WTC11 (cell line): ENCODE measurements around the gene GRM8. TPM values are rescaled to one million over a fixed set of nuclear protein-coding genes. Genes with fewer than 3 reads are reported as not detected.

ENCODE experiments used
- ATAC-seq: fragments of 200-7000 bp; cut with Tn5 transposase; 2 replicates; pipeline ENCODE4 v1.10.0; 2021; ENCODE audit warnings: mild to moderate bottlenecking, moderate library complexity
- CTCF ChIA-PET: fragments of 300-600 bp; sonication (Branson Sonifier 250); formaldehyde crosslinking; loops from one replicate; lab custom pipeline; 2021; ENCODE audit warnings: antibody characterized with exemption; lab: Charles Lee
- POLR2A ChIA-PET: fragments of 350-600 bp; sonication (Branson Sonifier 250); formaldehyde crosslinking; loops from one replicate; lab custom pipeline; 2021; ENCODE audit warnings: antibody characterized with exemption; lab: Charles Lee
- DNase-seq: peaks from one replicate; pipeline ENCODE4 v3.0.0; 2021; ENCODE audit warnings: low spot score
- H3K27ac Mint-ChIP-seq: 2 replicates; pipeline ENCODE4 v1.8.0; 2021; ENCODE audit warnings: mixed read lengths
- H3K27me3 Mint-ChIP-seq: 2 replicates; pipeline ENCODE4 v1.8.0; 2021; ENCODE audit warnings: low read depth, mild to moderate bottlenecking, moderate library complexity, mixed read lengths
- H3K36me3 Mint-ChIP-seq: 2 replicates; pipeline ENCODE4 v1.8.0; 2021; ENCODE audit warnings: mixed read lengths
- H3K4me1 Mint-ChIP-seq: 2 replicates; pipeline ENCODE4 v1.8.0; 2022; ENCODE audit warnings: mixed read lengths
- H3K4me3 Mint-ChIP-seq: 2 replicates; pipeline ENCODE4 v1.8.0; 2021; ENCODE audit warnings: mild to moderate bottlenecking, moderate library complexity, mixed read lengths
- H3K9me3 Mint-ChIP-seq: 2 replicates; pipeline ENCODE4 v1.8.0; 2021; ENCODE audit warnings: mixed read lengths
- ATF2 ChIP-seq: sonication (generic); formaldehyde crosslinking; IDR thresholded peaks from 2 replicates; pipeline ENCODE4 v1.8.1; 2022; ENCODE audit warnings: low read depth, missing genetic modification reagents, borderline replicate concordance
- CBFB ChIP-seq: sonication (generic); formaldehyde crosslinking; IDR thresholded peaks from 2 replicates; pipeline ENCODE4 v1.8.1; 2022; ENCODE audit warnings: mild to moderate bottlenecking, low read depth, missing genetic modification reagents
- ERG ChIP-seq: fragments of 250-450 bp; sonication (Bioruptor Pico); IDR thresholded peaks from 2 replicates; pipeline ENCODE4 v1.8.0; 2021; ENCODE audit warnings: mild to moderate bottlenecking
- ETV6 ChIP-seq: sonication (generic); formaldehyde crosslinking; IDR thresholded peaks from 2 replicates; pipeline ENCODE4 v1.8.1; 2022; ENCODE audit warnings: mild to moderate bottlenecking, missing genetic modification reagents
- GABPB1 ChIP-seq: sonication (generic); formaldehyde crosslinking; IDR thresholded peaks from 2 replicates; pipeline ENCODE4 v1.8.1; 2023; ENCODE audit warnings: mild to moderate bottlenecking, missing genetic modification reagents
- OVOL2 ChIP-seq: fragments of 250-450 bp; sonication (Bioruptor Pico); IDR thresholded peaks from 2 replicates; pipeline ENCODE4 v1.9.0; 2021; ENCODE audit warnings: mild to moderate bottlenecking, borderline replicate concordance
- RORB ChIP-seq: fragments of 250-450 bp; sonication (Bioruptor Pico); IDR thresholded peaks from 2 replicates; pipeline ENCODE4 v1.9.0; 2021; ENCODE audit warnings: mild to moderate bottlenecking
- SMAD3 ChIP-seq: sonication (generic); formaldehyde crosslinking; IDR thresholded peaks from 2 replicates; pipeline ENCODE4 v1.8.0; 2022; ENCODE audit warnings: missing genetic modification reagents, mild to moderate bottlenecking, borderline replicate concordance
- SOX15 ChIP-seq: fragments of 250-450 bp; sonication (Bioruptor Pico); IDR thresholded peaks from 2 replicates; pipeline ENCODE4 v1.9.0; 2021; ENCODE audit warnings: mild to moderate bottlenecking
- TCF7 ChIP-seq: sonication (generic); formaldehyde crosslinking; IDR thresholded peaks from 2 replicates; pipeline ENCODE4 v1.8.0; 2022; ENCODE audit warnings: mild to moderate bottlenecking, low read depth, missing genetic modification reagents, moderate library complexity
- TP53 ChIP-seq: sonication (generic); formaldehyde crosslinking; IDR thresholded peaks from 2 replicates; pipeline ENCODE4 v1.8.1; 2023; ENCODE audit warnings: mild to moderate bottlenecking, missing genetic modification reagents
- USF1 ChIP-seq: sonication (generic); formaldehyde crosslinking; IDR thresholded peaks from 2 replicates; pipeline ENCODE4 v1.8.0; 2022; ENCODE audit warnings: mild to moderate bottlenecking, missing genetic modification reagents
- ZBTB43 ChIP-seq: sonication (generic); formaldehyde crosslinking; IDR thresholded peaks from 2 replicates; pipeline ENCODE4 v1.8.1; 2023; ENCODE audit warnings: mild to moderate bottlenecking, missing genetic modification reagents
- ZNF281 ChIP-seq: sonication (generic); formaldehyde crosslinking; IDR thresholded peaks from 2 replicates; pipeline ENCODE4 v1.8.0; 2023; ENCODE audit warnings: mild to moderate bottlenecking, missing genetic modification reagents
- ZNF317 ChIP-seq: sonication (generic); formaldehyde crosslinking; IDR thresholded peaks from 2 replicates; pipeline ENCODE4 v1.8.1; 2023; ENCODE audit warnings: low read depth, mild to moderate bottlenecking, moderate library complexity, missing genetic modification reagents, borderline replicate concordance
- ZNF532 ChIP-seq: fragments of 250-450 bp; sonication (Bioruptor Pico); IDR thresholded peaks from 2 replicates; pipeline ENCODE4 v1.9.0; 2021; ENCODE audit warnings: mild to moderate bottlenecking, borderline replicate concordance
- total RNA-seq: library from RNA; stranded (reverse); gene quantifications from 3 replicates; pipeline ENCODE4 v1.2.3, GENCODE V29; 2021

GRM8 gene
- total RNA-seq, 1 experiment from 2014 or later: 2.3 TPM

- no peak for DNase-seq
- POLR2A ChIA-PET: no interaction called here
- Mint-ChIP-seq H3K4me1 (no peaks in the 10 kb centered on the region), H3K36me3 (no peaks in the 10 kb centered on the region), H3K27me3 (no peaks in the 10 kb centered on the region), H3K4me3 (no peak overlapping the region), H3K27ac (no peak overlapping the region), H3K9me3 (no peaks in the 10 kb centered on the region)
- CTCF ChIA-PET: no interaction called here
- TF ChIP-seq ETV6 (CRISPR knock-in tag) (no peak), SOX15 (CRISPR knock-in tag) (no peak), ERG (CRISPR knock-in tag) (no peak), CBFB (no peak), GABPB1 (no peak), USF1 (CRISPR knock-in tag) (no peak)
- no peak for ATAC-seq
Observed at GRCh38 chr7:126953461-126953860, 299.3 kb downstream of the GRM8 start.

GRCh38 chr7:126948664-126949063 is 304.1 kb downstream of the GRM8 start:
- CTCF ChIA-PET: no interaction called here
- no peaks in the 10 kb centered on the region for H3K4me1 Mint-ChIP-seq
- DNase-seq (no peak), ATAC-seq (no peak)
- no peaks in the 10 kb centered on the region for H3K27me3 Mint-ChIP-seq
- H3K9me3 Mint-ChIP-seq: no peaks in the 10 kb centered on the region
- POLR2A ChIA-PET: no interaction called here
- TF ChIP-seq TCF7 (CRISPR knock-in tag): no peak
- no peak for TF ChIP-seq ZNF532 (CRISPR knock-in tag)
- TF ChIP-seq ZNF317 (CRISPR knock-in tag): no peak
- no peak for TF ChIP-seq OVOL2 (CRISPR knock-in tag)
- TF ChIP-seq ATF2 (CRISPR knock-in tag): no peak
- TF ChIP-seq ZBTB43 (CRISPR knock-in tag): no peak
- TF ChIP-seq SMAD3 (CRISPR knock-in tag): no peak
- TF ChIP-seq ZNF281: no peak
- TF ChIP-seq RORB (CRISPR knock-in tag): no peak
- TF ChIP-seq TP53 (CRISPR knock-in tag): no peak
- H3K27ac Mint-ChIP-seq: no peak overlapping the region
- H3K36me3 Mint-ChIP-seq: no peaks in the 10 kb centered on the region
- no peak overlapping the region for H3K4me3 Mint-ChIP-seq
